ENCODE measurements around the gene SLFN14.

GRCh38 chr17:35596530-35597233 lies 36.1 kb upstream of the SLFN14 start:
- TF ChIP-seq SIN3A (IDR thresholded peaks at IDR 0.05; ENCODE audit: borderline replicate concordance, insufficient read depth, low read length), result no peak
- no peak for TF ChIP-seq TAF1 (IDR thresholded peaks at IDR 0.05; ENCODE audit: borderline replicate concordance, insufficient read depth, low read length)
- no peak for TF ChIP-seq POLR2AphosphoS5 (IDR thresholded peaks at IDR 0.05; ENCODE audit: low read depth, low read length)
